HG03095 (cell line): ENCODE data around the gene CRADD.

Experiments used
- ATAC-seq: cut with Tn5 transposase; IDR thresholded peaks from one replicate; pipeline ENCODE4 v1.9.1; 2021; ENCODE audit warnings: moderate library complexity; ENCODE audit not compliant: unreplicated experiment

The CRADD gene

DNA sequence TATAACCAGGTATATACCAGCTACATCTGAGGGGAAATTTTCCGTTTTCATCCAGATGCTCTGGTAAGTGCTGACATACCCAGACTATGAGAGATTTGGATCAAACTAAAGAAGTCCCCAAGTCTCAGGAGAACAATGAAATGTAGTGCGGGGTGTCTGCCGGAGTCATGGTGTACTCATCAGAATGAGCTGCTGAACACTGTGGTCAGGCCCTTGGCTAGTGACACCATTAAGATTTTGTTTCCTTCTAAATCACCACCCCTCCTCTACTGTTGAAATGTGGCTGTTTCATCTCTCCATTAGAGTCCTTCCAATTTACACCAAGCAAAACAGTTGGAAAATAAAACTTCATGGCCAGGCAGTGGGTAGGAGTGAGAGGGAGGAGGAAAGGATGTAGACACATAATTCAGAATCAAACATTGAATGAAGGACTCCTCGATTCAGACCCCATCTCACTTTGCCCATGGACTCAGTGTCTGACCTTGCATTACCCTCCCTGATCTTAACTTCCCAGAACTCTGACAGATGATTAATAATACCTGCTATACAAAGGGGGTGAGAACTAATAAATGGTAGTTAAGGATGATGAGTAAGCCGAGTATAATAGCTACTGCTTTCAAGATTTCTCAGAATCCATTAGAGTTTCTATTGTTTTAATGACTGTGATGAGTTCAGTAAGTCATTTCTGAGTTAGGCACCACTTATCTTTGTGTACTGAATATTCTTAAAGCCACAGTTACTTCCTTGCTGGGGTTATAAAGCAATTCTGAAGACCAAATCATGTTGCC lies 127.4 kb downstream of the CRADD start:
- no peak for ATAC-seq

DNA sequence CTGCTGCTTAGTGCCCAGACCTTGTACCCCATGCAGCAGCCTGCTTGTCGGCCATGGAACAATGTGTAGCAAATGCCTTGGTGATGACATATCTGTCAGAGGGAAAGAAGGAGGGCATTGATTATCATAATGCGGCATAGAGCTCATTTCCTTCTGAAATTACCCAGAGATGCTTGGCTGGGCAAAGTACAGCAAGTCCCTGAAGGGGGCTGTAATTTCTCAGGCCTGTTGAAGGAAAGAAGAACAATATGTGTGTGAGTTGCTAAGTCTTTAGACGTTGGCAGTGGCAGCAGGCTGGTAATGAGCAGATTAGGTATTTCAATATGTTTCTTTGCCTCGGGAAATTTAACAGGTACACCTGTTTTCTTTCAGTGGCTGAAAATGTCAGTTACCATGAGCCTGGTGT lies 128.6 kb downstream of the CRADD start:
- no peak for ATAC-seq

DNA sequence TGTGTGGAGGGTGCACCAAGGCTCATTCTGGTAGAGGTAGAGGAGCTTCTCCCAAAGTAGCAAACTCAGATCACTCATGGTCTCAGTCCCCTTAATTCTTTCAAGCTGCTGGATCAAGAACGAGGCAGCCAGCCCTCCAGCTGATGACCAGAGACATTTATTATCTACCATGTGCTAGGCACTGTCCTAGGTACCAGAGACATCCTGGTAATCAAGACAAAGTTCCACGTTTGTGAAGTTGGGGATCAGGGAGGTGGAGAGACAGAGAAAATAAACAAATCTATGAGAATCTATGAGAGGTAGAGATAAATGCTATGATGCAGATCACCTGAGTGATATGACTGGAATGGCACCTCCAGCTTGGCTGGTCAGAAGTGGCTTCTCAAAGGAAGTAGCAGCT lies 130.2 kb downstream of the CRADD start:
- ATAC-seq, result no peak

DNA sequence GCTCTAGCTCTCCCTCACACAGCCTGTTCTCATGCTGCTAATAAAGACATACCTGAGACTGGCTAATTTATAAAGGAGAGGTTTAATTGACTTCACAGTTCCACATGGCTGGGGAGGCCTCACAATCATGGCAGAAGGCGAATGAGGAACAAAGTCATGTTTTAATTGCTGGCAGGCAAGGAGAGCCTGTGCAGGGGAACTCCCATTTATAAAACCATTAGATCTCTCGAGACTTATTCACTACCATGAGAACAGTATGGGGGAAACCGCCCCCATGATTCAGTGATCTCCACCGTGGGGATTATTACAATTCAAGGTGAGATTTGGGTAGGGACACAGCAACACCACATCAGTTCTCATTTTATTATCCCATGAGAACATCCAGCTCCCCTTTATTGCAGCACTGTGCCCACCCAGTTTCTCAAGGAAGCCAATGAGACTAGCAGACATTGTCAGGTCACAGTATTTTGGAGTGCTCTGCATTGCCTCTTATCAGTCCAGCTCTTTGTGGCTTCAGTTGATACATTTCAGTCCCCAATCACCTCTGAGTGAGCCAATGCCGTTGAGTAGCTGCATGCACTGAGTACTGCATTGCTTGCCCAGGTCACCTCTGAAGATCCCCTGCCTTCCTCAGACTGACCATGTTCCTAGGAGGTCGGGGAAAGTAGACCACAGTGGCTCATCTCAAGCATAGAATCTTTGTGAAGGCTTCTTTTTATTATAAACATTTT lies 131.2 kb downstream of the CRADD start:
- ATAC-seq, result no peak

DNA sequence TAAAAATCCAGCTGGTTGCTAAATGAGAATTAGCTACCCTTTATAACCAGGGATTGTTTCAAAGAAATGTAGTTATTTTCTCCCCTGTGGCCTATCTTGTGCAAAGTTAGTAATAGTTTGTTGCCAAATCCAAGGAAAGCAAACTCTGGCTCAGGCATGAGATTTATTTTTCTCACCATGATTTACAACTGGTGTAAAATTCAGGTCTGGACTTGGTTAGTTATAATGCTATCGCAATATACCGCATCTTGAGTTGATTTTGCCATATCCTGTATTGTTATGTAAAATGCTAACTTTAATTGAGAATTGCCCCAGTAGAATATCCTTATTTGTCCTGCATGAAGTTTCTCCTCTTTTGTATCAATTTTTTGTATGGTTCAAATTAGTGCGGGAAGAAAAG lies 135.5 kb downstream of the CRADD start:
- ATAC-seq, result no peak

DNA sequence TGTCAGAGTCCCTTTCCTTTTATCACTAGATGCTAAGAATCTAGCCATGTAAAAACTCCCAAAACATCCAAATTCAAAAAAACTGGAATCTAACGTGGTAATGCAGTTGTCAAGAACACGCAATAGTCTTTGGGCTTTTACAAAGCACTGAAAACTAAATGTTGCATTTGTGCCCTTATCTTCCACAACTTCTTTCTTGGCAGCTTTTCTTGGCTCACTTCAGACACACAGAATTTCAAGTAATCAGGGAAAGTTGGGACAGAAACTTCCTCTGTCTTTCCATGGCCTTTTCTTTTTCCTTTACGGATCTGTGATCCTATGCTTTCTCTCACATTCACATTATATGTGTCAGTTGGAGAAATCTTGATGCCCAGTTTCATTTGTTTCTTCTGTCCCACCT lies 136.0 kb downstream of the CRADD start:
- ATAC-seq, result no peak

DNA sequence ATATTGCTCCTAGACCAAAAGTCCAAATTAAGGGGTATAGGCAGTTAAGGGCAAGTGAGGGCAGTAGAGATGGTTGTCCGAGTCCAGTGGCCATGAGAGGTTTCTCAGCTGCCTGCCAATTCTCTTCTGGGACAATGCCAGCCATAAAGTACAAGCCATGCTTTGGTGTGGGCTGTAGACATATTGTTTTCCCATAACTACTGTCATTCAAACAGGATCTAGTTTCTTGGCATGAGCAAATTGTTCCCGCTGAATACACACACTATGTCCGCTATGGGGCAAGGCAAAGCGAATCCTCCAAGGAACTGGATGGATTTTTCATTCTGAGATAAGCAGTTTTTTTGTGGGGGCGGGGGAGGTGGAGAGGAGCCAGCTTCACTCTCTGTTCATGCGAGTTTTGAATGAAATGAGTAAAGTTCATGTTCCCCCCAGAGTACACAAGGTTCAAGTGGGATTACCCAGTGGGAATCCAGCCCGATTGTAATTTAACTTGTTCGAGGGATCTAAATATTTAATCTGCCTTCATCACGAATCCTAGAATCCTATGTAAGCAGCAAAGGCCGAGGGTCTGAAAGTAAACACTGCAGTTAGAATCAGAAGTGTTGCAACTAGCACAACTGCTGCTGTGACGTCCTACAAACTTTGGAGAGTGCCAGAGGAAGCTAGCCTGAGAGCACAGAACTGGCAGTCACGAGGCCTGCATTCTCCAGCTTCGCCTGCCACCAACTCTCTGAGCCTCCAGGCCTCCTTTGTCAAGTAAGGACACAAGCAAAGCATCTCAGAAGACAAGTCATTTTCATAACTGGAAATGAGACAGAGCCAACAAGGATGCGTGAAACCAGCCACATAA lies 137.0 kb downstream of the CRADD start:
- ATAC-seq, result no peak

DNA sequence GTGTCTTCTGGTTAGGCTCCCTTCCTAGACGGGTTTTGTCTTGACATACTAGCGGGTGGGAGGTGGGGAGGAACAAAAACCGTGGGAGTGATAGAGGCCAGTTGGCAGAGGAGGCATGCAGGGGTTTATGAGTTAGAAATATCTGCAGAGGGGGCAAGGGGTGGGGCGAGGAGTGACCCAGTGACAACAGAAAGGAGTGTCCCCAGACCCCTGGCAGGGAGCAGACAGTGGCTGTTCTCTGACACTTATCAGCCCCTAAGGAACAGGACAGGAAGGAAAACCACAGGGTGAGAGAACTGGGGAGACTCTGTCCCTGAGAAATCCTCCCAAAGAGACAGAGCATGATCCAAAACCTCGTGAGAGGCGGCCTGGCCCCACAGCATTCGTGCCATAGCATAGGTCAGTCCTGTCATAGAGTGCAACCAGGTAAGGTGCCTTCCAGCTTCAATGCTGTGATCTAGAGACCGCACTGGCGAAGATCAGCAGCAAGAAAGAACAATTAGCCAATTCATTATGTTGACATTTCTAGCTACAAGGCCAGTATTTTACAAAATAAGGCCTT lies 141.4 kb downstream of the CRADD start:
- ATAC-seq, result no peak

DNA sequence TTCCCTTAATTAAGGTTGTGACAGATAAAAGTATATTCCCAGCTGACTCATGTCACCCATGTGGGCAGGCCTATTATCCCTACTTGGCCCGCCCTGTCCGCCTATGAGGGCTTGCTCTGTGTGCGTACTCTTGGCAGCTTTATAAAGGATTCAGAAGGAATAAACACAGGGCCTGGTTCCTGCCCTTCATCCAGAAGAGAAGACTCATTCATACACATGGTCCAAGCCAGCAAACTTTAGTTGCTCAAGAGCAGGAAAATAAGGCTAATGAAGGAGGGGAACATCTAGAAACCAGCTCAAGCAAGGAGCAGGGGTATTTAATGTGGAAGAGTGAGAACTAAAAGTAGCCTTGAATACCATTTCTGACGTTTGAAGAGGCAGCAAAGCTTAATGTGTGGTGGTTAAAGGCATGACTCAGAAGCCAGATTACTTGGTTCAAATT lies 141.9 kb downstream of the CRADD start:
- no peak for ATAC-seq

DNA sequence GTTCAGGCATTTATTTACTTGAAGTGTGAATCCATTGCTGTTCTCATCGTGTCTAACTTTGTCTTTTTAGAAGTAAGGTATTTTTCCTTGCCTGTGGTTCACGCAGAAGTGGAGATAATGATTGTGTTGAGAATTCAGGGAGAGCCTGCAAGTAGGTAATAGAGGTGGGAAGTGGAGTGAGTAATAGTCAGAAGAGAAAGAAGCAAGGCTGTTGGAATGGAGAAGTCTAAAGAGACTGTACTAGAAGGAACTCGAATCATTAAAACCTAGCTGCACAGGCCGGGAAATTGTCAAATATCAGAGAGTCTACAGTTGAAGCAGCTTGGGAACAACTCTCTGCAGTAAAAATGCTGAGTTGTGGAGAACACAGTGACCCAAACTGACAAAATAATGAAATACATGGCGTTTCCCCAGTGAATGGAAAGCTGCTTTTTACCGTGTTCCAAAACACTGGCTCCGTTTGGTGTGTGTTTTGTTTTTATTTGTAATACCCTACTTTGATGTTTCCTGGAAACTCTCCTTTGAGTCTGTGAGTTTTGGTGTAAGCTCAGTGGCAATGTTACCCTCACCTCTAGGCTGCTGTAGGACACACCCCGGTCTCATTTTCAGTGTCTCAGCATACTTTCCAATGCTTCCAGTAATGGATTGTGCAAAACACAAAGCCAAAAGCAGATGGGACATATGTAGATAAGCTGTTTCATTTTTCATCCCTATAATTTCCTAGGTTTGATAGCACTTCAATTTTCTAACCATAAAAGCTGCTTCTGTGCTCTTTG lies 146.6 kb downstream of the CRADD start:
- ATAC-seq, result no peak

DNA sequence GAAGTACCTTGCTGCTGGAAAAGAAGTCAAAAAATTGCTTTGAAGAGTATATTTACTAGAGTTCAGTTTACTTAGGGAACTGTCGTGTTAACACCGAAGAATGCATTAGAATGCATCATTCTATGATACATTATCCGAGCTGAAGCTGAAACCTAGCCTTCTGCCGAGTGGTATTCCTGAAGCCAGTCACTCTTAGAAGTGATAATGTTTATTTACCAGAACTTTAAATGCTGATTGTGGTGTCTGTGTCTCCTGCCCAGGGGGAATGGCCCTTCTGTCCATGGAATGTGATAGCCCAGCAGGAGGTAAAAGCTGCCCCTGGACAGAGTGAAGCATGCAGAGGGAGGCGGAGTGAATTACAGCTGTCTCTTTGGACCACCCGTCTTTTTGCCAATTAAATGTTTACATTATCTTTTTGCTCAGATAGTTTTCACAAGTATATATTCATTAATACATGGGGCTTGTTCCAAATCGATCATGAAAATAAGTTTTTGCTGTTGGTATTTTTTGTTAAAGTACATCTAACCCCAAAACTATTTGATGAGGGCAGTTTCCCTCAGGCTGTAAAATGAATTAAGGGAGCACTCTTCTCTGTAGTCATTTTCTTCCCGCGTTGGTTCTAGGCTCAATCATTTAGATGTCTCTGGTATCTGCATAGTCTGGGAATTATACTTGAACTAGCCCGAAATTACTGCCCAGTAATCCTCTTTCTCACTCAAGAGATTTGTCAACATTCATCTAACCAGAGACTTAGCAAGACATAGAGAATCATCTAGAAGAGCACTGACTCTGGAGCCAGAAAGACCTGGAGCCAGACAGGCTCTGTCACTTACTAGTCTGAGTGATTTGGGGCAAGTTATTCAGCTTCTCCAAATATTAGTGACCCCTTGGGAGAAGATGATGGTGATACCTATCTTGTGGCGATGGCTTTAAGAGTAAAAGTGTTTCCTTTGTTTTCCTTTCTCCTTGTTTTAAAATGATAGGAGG lies 147.6 kb downstream of the CRADD start:
- no peak for ATAC-seq

DNA sequence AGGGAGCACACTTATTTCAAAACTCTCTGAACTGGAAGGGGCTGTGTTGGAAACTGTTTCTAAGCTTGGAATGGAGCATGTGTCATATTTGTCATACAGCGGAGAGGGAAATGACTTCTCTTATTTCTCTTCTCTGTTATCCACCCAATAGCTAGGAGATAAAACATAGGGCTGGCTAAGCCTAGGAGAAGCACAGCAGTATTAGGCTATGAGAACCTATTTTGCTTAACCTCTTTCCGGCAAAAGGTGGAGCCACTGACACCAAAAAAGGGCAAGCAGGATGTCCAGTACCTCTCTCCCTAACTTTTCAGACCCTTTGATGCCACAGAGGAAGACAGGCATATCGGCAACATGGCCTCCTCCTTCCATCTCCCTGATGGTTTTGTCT lies 148.3 kb downstream of the CRADD start:
- ATAC-seq, result no peak

DNA sequence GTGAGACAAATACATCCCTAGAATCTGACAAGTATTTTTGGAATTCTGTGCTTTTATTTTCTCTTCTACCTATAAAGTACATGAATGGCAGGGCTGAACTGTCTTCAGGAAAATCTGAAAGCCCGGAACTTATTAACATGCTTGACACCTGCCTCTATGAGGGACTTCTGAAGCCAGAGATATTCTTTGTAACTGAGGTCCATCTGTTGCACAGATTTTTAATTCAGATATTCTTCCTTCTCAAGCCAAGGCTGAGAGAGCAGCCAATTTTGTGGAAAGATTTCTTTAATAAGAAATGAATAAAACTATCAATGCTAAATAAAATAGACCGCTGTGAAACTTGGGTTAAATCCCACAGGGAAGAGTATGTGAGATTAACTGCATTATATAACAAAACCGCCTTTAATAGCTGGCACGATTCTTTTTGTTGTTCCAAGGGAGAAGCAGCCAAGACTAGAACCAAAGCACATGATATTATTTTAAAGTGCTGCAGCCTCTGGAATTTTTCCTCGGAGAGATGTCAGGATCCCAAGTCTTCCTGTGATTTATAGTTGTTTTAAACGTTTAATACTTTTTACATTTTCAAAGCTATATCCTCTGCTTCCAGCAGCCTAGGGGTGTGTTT lies 148.9 kb downstream of the CRADD start:
- no peak for ATAC-seq

DNA sequence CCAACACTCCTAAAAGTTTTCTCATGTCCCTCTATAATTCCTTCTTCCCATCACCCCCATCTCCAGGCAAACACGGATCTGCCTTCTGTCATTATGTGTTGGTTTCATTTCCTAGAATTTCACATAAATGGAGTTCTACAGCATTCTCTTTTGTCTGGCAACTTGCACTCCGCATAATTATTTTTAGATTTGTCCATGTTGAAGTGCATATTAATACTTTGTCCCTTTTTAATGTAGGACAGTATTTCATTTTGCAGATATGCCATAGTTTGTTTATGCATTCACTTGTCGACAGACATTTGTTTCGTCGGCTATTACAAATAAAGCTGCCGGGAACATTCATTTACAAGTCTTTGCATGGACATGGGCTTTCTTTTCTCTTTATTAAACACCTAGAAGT lies 150.0 kb downstream of the CRADD start:
- ATAC-seq, result no peak

DNA sequence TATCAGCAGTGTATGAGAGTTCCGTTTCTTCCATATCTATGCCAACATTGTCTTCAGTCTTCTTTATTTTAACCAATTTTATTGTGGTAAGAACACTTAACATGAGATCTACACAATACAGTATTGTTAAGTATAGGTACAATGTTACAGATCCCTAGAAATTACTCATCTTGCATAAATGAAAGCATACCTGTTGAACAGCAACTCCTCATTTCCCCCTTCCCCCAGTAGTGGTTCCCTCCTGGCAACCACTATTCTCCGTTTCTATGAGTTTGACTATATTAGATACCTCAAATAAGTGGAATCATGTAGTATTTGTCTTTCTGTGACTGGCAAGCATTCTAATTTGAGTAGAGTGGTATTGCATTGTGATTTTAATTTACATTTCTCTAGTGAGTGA lies 150.5 kb downstream of the CRADD start:
- no peak for ATAC-seq

DNA sequence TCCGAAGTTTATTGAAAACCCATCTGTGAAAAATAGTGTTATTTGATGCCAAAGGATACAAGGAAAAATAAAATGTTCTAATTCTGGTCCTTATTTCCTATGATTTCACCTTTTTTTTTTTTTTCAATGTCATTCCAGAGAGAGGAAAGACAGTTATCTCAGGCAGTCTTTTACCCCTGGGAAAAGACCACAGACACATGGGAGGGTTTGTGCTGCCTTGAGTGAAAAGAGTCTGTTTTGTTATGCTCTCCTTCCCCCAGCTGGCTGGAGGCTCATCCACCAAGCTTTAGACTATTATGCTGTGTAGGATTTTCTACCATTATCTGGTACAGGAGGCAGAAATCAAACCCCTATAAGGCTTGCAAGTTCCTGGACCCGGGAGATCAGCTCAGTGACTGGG lies 151.8 kb downstream of the CRADD start:
- no peak for ATAC-seq

DNA sequence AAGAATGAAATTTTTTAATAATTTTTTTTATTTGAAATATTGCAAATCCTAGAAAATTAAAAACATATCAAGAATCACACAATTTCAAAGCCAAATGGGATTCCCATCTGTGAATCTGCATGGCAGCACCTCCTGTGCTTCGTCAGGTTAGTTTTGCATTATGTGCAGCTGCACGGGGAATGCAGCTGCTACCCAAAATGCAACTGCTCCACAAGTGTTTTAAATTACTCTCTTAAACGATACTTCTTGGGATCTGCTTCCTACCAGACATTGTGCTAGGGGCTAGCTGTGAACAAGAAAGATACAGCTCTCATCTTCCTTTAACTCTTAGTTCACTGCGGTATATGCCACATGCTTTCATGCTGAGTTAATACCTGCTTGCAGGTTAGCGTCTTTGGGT lies 154.2 kb downstream of the CRADD start:
- no peak for ATAC-seq

DNA sequence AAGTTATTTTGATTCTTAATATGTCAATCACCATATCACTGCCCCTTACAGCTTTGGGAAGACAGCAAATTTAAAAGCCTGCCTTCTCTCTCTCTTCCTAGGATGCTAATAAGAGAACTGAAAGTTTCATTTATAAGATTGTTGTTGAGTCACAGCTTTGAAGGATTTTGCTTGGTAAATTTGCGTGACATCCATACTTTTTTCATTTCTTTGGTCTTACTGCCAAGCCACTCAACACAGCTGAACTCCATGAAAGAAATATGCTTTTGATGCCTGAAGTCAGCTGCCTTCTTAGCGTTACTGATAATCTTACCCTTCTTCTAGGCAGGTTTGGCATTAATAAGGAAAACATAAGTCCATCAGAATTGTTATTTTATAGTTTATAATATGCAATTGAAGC lies 155.0 kb downstream of the CRADD start:
- no peak for ATAC-seq

DNA sequence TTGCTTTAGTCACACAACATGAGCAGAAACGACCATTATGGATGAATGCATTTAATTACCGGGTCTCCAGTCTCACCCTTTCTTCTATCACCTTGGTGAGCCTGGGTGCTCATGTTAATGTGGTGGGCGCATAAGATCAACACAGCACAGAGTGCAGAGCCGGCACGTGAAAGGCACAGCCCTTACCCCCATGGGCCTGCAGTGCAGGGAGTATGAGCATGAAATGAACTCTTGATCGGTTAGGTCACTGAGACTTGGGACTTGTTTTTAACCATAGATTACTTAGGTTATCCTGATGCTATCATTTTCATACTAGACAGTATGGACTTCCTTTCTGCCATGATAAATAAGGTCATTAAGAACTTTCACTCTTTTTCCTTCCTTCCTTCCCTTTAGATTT lies 156.8 kb downstream of the CRADD start:
- ATAC-seq, result no peak
